SK-N-SH treated with all-trans-retinoic acid at 6 μM for 48 hours (cell line): ENCODE data around the gene IGFL2.
"Not testable (repeated sequence)": the region's sequence is repeated elsewhere in the genome, so short reads cannot be mapped to it uniquely, and the experiment has no call there.

Experiments
- ATAC-seq: fragments of 200-7000 bp; cut with Tn5 transposase; 3 replicates; pipeline ENCODE4 v1.9.1; 2020; ENCODE audit warnings: mild to moderate bottlenecking, moderate library complexity
- BACH2 ChIP-seq: fragments of 250-450 bp; sonication (Bioruptor Pico); IDR thresholded peaks from 2 replicates; pipeline ENCODE4 v1.9.0; 2021; ENCODE audit warnings: mild to moderate bottlenecking, borderline replicate concordance
- CREB5 ChIP-seq: fragments of 250-450 bp; sonication (Bioruptor Pico); IDR thresholded peaks from 2 replicates; pipeline ENCODE4 v1.5.1; 2020; ENCODE audit warnings: low read depth, mild to moderate bottlenecking, moderate library complexity
- CSDC2 ChIP-seq: fragments of 250-450 bp; sonication (Bioruptor Pico); IDR thresholded peaks from 2 replicates; pipeline ENCODE4 v1.5.0; 2020; ENCODE audit warnings: mild to moderate bottlenecking, moderate library complexity
- GLIS3 ChIP-seq: fragments of 250-450 bp; sonication (Bioruptor Pico); IDR thresholded peaks from 2 replicates; pipeline ENCODE4 v1.5.0; 2020; ENCODE audit warnings: mild to moderate bottlenecking, moderate library complexity
- ISL1 ChIP-seq: fragments of 250-450 bp; sonication (Bioruptor Pico); IDR thresholded peaks from 2 replicates; pipeline ENCODE4 v2.1.2; 2022; ENCODE audit warnings: mild to moderate bottlenecking, moderate library complexity
- OSR1 ChIP-seq: fragments of 250-450 bp; sonication (Bioruptor Pico); IDR thresholded peaks from 2 replicates; pipeline ENCODE4 v1.8.0; 2022; ENCODE audit warnings: moderate library complexity, mild to moderate bottlenecking, inconsistent platforms
- POU6F1 ChIP-seq: fragments of 250-450 bp; sonication (Bioruptor Pico); IDR thresholded peaks from 2 replicates; pipeline ENCODE4 v1.8.0; 2021; ENCODE audit warnings: low read depth, mild to moderate bottlenecking, moderate library complexity, borderline replicate concordance
- PPARA ChIP-seq: fragments of 250-450 bp; sonication (Bioruptor Pico); IDR thresholded peaks from 2 replicates; pipeline ENCODE4 v1.5.0; 2020; ENCODE audit warnings: mild to moderate bottlenecking, borderline replicate concordance
- RARB ChIP-seq: fragments of 250-450 bp; sonication (Bioruptor Pico); IDR thresholded peaks from 2 replicates; pipeline ENCODE4 v1.8.0; 2021; ENCODE audit warnings: mild to moderate bottlenecking, moderate library complexity
- SNAI2 ChIP-seq: fragments of 250-450 bp; sonication (Bioruptor Pico); IDR thresholded peaks from 2 replicates; pipeline ENCODE4 v1.5.0; 2020; ENCODE audit warnings: mild to moderate bottlenecking, moderate library complexity
- TCF4 ChIP-seq: fragments of 250-450 bp; sonication (Bioruptor Pico); IDR thresholded peaks from 2 replicates; pipeline ENCODE4 v1.8.0; 2021; ENCODE audit warnings: mild to moderate bottlenecking, moderate library complexity, borderline replicate concordance
- TOX ChIP-seq: fragments of 250-450 bp; sonication (Bioruptor Pico); IDR thresholded peaks from 2 replicates; pipeline ENCODE4 v1.8.0; 2021; ENCODE audit warnings: mild to moderate bottlenecking, moderate library complexity, borderline replicate concordance
- ZC3H10 ChIP-seq: fragments of 250-450 bp; sonication (Bioruptor Pico); IDR thresholded peaks from 2 replicates; pipeline ENCODE4 v1.5.1; 2021; ENCODE audit warnings: mild to moderate bottlenecking, moderate library complexity
- ZFP30 ChIP-seq: fragments of 450-650 bp; formaldehyde crosslinking; IDR thresholded peaks from 2 replicates; pipeline ENCODE4 v1.5.0; 2022; ENCODE audit warnings: mild to moderate bottlenecking, moderate library complexity
- ZNF565 ChIP-seq: fragments of 450-650 bp; formaldehyde crosslinking; conservative IDR thresholded peaks from 2 replicates; pipeline ENCODE4 v1.5.0; 2020; ENCODE audit warnings: low read depth, mild to moderate bottlenecking, moderate library complexity
- ZNF70 ChIP-seq: fragments of 450-650 bp; formaldehyde crosslinking; IDR thresholded peaks from 2 replicates; pipeline ENCODE4 v1.5.0; 2020; ENCODE audit warnings: mild to moderate bottlenecking, moderate library complexity
- ZNF8 ChIP-seq: fragments of 450-650 bp; formaldehyde crosslinking; IDR thresholded peaks from 2 replicates; pipeline ENCODE4 v1.5.0; 2020; ENCODE audit warnings: mild to moderate bottlenecking, moderate library complexity
- TF ChIP-seq, protein P1 (sequence below): fragments of 250-450 bp; sonication (Bioruptor Pico); IDR thresholded peaks from 2 replicates; pipeline ENCODE4 v1.5.0; 2020; ENCODE audit warnings: mild to moderate bottlenecking, moderate library complexity
- TF ChIP-seq, protein P2 (sequence below): fragments of 250-450 bp; sonication (Bioruptor Pico); IDR thresholded peaks from 2 replicates; pipeline ENCODE4 v1.5.1; 2021; ENCODE audit warnings: mild to moderate bottlenecking, moderate library complexity

The IGFL2 gene

DNA sequence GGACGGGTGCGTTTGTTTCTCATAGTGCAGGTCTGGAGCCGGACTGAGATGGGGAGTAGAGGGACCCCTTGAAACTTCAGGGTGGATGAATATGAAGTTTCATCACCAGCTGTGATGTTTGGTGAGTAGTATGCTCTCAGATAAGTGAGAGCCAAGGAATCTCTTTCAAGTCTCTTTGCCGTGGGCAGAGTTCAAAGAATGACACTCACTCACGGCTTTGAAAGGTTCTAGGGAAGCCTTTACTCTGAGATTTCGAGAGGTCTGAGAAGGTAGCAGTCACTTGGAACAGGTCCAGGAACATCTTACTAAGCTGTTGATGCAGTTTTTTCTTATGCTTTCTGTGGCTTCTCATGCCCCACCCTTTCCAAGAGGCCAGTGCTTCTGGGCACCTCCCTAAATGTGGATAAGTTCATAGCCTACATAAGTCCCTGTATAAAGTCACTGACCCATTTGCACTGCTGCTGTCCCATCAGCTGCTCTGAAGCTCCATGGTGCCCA, at the start of gene IGFL2:
TSS of gene IGFL2 (plus strand) at position 448 of the 498 bp plus-strand sequence. CDS start at position 489, 41 bp downstream.
- no peak for ATAC-seq
- no peak for TF ChIP-seq GLIS3
- TF ChIP-seq ISL1 (CRISPR knock-in tag), result no peak
- no peak for TF ChIP-seq CREB5
- no peak for TF ChIP-seq TOX
- no peak for TF ChIP-seq ZNF565 (CRISPR knock-in tag)
- TF ChIP-seq POU6F1 (CRISPR knock-in tag), result no peak
- TF ChIP-seq ZNF70 (CRISPR knock-in tag), result no peak
- TF ChIP-seq CSDC2 (CRISPR knock-in tag), result no peak
- no peak for TF ChIP-seq ZC3H10 (CRISPR knock-in tag)
- no peak for TF ChIP-seq TCF4

- ATAC-seq, result no peak
- no peak for TF ChIP-seq TOX
- no peak for TF ChIP-seq SNAI2 (CRISPR knock-in tag)
- TF ChIP-seq, protein P1, sequence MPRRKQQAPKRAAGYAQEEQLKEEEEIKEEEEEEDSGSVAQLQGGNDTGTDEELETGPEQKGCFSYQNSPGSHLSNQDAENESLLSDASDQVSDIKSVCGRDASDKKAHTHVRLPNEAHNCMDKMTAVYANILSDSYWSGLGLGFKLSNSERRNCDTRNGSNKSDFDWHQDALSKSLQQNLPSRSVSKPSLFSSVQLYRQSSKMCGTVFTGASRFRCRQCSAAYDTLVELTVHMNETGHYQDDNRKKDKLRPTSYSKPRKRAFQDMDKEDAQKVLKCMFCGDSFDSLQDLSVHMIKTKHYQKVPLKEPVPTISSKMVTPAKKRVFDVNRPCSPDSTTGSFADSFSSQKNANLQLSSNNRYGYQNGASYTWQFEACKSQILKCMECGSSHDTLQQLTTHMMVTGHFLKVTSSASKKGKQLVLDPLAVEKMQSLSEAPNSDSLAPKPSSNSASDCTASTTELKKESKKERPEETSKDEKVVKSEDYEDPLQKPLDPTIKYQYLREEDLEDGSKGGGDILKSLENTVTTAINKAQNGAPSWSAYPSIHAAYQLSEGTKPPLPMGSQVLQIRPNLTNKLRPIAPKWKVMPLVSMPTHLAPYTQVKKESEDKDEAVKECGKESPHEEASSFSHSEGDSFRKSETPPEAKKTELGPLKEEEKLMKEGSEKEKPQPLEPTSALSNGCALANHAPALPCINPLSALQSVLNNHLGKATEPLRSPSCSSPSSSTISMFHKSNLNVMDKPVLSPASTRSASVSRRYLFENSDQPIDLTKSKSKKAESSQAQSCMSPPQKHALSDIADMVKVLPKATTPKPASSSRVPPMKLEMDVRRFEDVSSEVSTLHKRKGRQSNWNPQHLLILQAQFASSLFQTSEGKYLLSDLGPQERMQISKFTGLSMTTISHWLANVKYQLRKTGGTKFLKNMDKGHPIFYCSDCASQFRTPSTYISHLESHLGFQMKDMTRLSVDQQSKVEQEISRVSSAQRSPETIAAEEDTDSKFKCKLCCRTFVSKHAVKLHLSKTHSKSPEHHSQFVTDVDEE (CRISPR knock-in tag), result no peak
- TF ChIP-seq ISL1 (CRISPR knock-in tag), result no peak
- TF ChIP-seq PPARA, result no peak
- TF ChIP-seq ZFP30 (CRISPR knock-in tag), result no peak
- no peak for TF ChIP-seq RARB
- no peak for TF ChIP-seq OSR1 (CRISPR knock-in tag)
- no peak for TF ChIP-seq ZNF565 (CRISPR knock-in tag)
Observed at GRCh38 chr19:46100344-46100743, 47.7 kb upstream of the IGFL2 start.

- ATAC-seq, result no peak
- TF ChIP-seq, protein P2, sequence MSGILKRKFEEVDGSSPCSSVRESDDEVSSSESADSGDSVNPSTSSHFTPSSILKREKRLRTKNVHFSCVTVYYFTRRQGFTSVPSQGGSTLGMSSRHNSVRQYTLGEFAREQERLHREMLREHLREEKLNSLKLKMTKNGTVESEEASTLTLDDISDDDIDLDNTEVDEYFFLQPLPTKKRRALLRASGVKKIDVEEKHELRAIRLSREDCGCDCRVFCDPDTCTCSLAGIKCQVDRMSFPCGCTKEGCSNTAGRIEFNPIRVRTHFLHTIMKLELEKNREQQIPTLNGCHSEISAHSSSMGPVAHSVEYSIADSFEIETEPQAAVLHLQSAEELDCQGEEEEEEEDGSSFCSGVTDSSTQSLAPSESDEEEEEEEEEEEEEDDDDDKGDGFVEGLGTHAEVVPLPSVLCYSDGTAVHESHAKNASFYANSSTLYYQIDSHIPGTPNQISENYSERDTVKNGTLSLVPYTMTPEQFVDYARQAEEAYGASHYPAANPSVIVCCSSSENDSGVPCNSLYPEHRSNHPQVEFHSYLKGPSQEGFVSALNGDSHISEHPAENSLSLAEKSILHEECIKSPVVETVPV (CRISPR knock-in tag), result no peak
- TF ChIP-seq ZNF70 (CRISPR knock-in tag) (no peak), PPARA (no peak), ISL1 (CRISPR knock-in tag) (no peak), CREB5 (no peak), TOX (no peak), POU6F1 (CRISPR knock-in tag) (no peak), SNAI2 (CRISPR knock-in tag) (no peak), RARB (no peak), BACH2 (CRISPR knock-in tag) (no peak), ZC3H10 (CRISPR knock-in tag) (no peak), ZNF8 (CRISPR knock-in tag) (no peak), GLIS3 (no peak), OSR1 (CRISPR knock-in tag) (no peak), TCF4 (no peak)
- TF ChIP-seq, protein P1 (CRISPR knock-in tag), result no peak
Observed at GRCh38 chr19:46101293-46101692, 46.7 kb upstream of the IGFL2 start.

GRCh38 chr19:46102333-46102732, 45.7 kb upstream of the IGFL2 start:
- not testable (repeated sequence) for ATAC-seq
